Forelimb muscle (tissue), 1 donor: ENCODE results near the gene THEMIS2. TPM values are rescaled to one million over a fixed set of nuclear protein-coding genes. Genes with fewer than 3 reads are reported as not detected.
"Not testable (repeated sequence)": the region's sequence is repeated elsewhere in the genome, so short reads cannot be mapped to it uniquely, and the experiment has no call there.

Source experiments
- DNase-seq: peaks from one replicate; pipeline ENCODE4 v3.0.0-alpha.2; 2013; ENCODE audit warnings: low read depth
- polyA plus RNA-seq: library from polyadenylated mRNA; unstranded; fragments of 120-200 nt; gene quantifications from one replicate; pipeline ENCODE4 v1.2.1, GENCODE V29; 2013; ENCODE audit not compliant: insufficient read length

The THEMIS2 gene
- polyA plus RNA-seq, 1 donor = 2.0 TPM

DNA sequence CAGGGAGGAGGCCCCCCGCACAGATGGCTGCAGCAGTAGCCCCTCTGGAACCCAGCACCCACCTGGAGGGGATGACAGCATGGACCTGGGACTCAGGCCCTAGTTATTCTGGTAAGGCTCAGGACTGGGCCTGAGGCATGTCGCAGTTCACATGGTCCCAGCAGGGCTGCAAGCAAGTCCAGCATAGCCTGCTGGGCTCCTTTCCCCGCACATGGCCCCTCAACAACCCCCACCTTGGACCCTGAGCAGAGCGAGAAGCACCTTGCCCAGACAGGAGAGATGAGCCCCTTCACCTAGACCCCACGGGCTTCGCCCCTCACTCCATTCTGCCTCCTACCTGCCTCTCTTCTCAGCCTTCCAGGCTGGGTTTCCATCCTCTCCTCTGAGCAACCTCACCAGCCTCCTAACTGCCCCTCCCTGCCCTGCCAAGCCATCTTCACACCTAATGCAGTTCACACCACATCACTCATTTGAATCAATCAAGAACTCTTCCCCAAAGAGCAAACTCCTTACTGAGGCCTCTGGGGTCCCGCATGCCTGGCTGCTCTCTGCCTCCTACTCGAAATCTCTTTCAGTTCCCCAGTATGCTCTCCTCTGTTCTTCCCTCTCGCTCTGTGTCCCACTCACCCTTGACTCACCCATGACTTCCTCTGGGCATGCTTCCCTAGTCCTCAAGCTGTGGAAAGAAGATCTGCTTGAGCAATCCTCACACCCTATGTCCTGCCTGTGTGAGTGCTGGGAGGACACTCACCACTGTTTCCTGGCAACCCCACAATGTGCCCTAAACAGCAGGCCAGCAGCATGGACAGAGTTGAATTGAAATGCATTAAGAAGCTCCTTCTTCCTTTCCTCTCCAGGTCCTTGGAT, 9.4 kb upstream of the THEMIS2 start:
- DNase-seq = peak; percentile 60

DNA sequence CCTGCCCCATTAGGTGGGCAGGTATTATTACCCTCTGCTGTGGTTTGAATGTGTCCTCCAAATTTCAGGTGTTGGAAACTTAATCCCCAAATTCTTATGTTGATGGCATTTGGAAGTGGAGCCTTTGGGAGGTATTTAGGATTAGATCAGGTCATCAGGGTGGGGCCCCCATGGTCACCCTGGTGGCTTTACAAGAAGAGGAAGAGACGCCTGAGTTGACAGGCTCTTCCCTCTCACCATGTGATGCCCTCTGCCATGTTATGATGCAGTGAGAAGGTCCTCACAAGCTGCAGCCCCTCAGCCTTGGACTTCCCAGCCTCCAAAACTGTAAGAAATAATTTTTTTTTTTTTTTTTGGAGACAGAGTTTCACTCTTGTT, 8.8 kb upstream of the THEMIS2 start:
- no peak for DNase-seq

DNA sequence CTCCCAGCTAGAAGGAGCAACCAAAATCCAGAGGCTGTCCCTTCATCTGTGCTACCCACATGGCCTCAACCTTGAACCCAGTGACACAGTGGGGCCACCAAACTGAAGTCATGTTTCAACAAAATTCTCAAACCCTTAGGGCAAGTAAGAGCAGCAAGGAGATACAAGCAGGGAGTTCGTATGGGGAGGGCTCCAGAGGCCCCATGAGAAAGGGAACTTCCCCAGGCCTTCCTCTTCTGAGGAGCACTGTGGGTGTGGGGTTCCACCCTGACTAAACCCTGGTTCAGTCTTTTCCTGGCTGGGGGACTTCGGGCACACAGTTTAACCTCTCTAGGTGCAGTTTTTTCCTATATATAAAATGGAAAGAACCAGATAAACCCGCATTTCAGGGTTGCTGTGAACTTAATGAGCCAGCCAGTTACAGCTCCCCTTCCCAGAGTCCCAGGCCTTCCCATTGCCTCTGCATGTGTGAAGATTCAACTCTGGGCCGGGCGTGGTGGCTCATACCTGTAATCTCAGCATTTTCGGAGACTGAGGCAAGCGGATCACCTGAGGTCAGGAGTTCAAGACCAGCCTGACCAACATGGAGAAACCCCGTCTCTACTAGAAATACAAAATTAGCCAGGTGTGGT, 8.0 kb upstream of the THEMIS2 start:
- DNase-seq = no peak

DNA sequence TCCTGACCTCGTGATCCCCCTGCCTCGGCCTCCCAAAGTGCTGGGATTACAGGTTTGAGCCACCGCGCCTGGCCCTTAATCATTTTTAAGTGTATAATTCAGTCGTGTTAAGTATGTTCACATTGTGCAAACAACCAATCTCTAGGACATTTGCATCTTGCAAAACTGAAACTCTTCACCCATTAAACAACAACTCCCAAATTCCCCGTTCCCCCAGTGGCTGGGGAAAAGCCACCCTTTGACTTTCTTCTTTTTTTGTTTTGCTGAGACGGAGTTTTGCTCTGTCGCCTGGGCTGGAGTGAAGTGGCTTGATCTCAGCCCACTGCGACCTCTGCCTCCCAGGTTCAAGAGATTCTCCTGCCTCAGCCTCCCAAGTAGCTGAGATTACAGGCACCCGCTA, 6.5 kb upstream of the THEMIS2 start:
- DNase-seq = no peak

DNA sequence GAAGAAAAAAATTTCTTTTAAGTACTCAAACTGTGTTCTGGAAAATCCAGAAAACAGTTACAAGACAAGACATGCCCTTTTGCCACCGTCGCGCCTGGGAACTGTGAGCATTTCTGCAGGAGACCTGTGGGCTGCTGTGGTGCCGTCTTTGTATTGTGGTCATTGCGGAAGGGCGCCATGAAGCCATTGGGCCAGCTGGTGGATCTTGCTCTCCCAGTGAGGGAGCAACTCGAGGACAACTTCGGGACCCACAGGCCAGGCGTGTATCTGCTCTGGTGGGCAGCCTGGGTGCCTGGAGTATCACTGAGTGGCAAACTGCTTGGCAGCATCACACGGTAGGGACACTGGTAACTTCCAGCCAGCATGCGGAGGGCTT, 3.8 kb upstream of the THEMIS2 start:
- DNase-seq = no peak

DNA sequence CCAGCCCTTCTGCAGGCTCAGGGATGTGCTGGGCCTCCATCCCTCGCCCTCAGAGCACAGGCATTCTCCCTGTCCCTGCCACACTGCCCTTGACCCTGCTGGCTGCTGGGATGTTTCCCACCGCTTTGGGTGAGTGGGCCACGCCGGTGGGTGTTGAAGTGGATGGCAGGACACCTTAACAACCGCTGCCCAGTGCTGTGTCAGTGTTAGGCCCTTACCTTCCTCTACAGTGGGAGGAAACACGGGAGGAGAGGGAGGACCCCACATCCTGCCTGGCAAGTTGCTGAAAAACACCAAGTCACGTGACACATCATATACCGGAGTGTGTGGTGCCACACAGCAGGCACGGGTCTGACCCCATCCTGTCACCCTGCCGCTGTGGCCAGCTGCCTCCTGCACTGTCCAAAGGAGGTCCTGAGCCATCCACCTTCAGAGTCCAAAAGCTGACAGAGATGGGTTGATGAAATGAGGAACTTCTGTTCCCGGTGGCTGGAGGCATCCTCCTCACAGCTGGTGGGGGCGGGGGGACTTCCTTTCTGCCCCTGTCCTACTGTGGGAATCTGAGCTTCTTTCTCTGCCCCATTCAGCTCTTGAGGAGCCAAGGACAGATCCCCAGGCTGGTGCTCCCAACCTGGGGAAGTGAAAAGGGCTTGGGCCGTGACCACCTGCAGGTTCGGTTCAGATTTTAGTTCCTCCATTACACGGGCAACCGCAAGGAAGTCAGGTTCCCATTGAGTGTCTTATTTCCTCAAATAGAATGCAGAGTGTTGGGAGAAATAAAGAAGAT, 3.2 kb upstream of the THEMIS2 start:
- DNase-seq = no peak

DNA sequence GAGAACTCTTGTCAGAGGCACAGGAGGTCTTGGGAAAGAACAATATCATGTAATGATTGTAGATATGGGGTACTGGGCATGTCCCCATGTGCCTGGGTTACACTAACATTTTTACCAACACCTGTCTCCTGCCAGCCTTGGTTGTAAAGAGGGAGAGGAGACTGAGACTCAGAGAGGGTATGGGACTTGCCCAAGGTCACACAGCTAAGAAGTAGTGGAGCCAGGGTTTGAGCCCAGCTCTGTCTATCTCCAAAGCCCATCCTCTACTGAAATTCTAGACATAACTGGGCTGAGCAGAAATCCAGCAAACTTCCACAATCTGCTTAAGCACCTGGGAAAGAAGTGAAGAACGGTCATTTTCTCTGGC, 2.6 kb upstream of the THEMIS2 start:
- no peak for DNase-seq

DNA sequence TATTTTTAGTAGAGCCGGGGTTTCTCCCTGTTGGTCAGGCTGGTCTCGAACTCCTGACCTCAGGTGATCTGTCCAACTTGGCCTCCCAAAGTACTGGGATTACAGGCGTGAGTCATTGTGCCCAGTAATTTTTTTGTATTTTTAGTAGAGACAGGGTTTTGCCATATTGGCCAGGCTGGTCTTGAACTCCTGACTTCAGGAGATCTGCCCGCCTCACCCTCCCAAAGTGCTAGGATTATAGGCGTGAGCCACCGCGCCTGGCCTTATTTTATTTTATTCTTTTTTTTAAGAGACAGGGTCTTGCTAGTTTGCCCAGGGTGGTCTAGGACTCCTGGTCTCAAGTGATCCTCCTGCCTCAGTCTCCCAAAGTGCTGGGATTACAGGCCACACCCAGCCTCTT, 1.3 kb upstream of the THEMIS2 start:
- not testable (repeated sequence) for DNase-seq

DNA sequence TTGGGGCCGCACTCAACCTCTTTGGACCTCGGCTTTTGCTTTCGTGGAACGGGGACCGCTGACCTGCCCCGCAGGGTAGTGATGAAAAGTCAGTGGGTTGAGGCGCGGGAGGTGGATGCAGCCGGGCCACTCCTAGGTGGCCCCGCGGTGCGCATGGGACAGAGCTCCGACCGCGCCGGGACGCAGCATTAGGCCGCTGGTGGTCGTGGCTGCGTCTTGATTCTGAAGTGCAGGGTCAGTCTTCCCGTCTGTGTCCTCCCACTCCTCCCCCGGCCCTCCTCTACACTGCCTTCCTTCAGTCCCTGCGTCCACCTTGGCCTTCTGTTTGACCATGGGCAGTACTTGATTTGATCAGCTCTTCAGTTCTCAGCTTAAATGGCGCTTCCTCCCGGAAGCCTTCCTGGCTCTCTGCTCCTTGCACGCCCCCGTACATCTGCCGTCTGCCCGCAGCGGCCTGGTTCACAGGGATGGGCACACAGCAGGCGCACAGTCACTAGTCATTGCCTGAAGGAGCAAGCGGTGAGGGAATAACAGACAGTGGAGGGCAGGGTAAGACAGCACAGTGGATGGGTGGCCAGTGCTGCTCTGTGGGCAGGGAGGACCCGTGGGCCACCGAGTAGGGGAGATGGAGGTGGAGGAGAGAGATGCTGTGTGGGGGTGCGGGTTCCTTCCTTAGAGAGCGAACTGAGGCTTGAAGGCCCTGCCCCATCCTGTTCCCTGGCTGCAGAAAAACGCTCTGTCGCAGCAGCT, 633 bp downstream of the THEMIS2 start:
- no peak for DNase-seq

DNA sequence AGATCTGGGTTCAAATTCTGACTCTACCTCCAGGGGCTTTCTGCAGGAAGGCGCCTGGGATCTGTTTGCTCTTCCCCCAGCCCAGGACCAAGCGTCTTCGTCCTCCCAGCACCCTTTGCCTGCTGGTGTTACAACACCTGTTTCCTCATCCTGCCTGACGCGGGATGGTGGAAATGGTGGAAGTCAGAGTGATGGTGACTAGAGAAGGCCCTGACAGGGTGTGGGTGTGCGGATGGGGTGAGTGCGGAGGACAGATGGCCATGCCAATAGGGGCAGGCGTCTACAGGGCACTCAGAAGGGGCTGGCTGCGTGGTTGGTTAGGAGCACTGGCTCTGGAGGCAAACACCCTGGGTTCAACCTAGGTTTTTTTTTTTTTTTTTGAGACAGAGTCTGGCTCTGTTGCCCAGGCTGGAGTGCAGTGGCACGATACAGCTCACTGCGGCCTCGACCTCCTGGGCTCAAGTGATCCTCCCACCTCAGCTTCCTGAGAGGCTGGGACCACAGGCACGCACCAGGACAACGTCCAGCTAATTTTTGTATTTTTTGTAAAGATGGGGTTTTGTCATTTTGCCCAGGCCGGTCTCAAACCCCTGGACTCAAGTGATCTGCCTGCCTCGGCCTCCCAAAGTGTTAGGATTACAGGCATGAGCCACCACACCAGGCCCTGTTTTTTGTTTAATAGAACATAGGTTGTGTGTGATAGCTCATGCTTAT, 1.5 kb downstream of the THEMIS2 start:
- DNase-seq = no peak

DNA sequence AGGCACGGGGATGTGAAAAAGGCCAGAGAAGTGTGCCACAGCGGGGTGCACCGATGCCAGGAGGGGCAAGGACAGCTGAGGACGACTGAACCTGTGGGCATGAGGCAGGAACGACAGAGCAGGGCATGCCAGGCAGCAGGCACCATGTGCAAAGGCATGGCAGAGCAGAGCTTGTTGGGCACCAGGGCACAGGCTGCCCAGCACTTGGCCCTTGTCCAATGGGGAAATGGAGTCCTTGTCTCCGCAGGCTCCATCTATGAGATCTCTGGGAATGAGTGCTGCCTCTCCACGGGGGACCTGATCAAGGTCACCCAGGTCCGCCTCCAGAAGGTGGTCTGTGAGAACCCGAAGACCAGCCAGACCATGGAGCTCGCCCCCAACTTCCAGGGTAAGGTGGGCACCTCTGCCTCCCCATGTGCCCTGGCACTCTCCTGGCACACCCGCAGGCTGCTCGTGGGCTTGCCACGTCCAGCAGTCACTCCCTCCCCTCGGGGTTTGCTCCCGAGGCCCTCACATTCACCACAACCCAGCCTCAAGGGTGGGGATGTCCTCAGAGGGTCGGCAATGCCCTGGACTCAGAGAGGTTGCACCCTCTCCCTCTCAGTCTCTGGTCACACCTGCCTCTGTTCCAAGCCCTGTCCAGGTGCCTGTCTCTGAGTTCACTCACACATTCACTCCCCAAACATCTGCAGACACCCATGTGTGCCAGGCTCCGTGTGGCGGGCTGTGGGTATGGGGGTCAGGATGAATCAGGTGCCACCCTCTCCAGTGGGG, 4.2 kb downstream of the THEMIS2 start:
- no peak for DNase-seq

DNA sequence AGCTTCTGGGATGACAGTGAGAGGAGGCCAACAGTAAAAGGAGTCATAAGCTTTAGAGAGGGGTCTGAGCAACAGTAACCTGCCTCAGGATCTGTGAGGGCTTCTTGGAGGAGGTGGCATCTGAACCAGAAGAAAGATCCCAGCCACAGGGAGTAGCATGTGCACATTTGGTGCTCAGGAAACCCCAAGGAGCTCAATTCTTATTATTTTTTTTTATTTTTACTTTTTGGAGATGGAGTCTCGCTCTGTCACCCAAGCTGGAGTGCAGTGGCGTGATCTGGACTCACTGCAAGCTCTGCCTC, 4.7 kb downstream of the THEMIS2 start:
- no peak for DNase-seq

DNA sequence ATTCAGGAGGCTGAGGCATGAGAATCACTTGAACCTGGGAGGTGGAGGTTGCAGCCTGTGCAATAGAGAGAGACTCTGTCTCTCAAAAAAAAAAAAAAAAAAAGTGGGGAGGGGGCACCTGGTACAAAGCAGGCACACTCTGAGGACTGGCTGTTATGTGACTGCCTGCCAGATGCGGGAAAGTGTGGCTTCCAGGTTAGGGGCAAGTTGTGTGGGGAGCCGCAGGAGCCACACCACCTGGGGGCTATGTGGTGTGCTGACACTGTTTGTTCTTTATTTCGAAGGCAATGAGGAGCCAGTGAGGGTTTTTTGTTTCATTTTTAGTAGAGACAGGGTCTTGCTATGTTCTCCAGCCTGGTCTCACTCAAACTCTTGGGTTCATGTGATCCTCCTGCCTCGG, 5.7 kb downstream of the THEMIS2 start:
- DNase-seq = no peak

DNA sequence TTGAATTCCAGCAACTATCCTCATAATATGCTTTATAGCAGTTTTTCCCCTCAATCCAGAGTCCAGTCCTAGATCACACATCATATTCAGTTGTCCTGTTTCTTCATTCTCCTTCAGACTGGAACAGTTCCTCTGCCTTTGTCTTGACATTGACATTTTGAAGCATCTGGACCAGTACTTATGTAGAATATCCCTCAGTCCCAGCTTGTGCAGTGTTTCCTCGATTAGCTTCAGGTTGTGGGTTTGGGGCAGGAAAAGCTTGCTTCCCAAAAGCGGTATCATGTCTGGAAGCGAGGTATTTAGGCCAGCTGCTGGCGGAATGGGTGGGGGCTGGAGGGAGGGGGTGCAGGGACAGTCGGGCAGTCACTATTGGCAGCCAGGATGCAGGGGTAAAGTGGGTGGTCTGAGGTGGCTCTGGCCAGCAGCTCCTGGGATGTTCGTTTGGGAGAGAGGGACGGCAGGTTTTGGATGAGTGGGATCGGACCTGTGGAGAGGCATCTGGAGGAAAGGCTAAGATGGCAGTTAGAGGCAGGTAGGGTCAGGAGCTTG, 6.5 kb downstream of the THEMIS2 start:
- DNase-seq = no peak

DNA sequence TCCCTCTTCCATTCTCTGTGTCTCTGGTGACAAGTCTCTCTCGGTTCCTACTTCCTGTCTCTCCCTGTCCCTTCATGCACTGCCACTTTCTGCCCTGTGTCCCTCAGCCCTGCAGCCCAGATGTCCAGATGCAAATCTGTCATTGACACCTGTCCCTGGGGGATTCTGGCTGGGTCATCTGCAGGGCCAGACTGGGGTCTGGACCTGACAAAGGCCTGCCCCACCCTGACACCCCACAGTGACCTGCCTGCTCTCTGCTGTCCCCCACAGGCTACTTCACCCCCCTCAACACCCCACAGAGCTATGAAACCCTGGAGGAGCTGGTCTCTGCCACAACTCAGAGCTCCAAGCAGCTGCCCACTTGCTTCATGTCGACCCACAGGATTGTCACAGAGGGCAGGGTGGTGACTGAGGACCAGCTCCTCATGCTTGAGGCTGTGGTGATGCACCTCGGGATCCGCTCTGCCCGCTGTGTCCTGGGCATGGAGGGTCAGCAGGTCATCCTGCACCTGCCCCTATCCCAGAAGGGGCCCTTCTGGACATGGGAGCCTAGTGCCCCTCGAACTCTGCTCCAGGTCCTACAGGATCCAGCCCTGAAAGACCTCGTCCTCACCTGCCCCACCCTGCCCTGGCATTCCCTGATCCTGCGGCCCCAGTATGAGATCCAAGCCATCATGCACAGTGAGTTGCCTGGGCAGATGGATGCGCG, 7.2 kb downstream of the THEMIS2 start:
- DNase-seq = no peak

DNA sequence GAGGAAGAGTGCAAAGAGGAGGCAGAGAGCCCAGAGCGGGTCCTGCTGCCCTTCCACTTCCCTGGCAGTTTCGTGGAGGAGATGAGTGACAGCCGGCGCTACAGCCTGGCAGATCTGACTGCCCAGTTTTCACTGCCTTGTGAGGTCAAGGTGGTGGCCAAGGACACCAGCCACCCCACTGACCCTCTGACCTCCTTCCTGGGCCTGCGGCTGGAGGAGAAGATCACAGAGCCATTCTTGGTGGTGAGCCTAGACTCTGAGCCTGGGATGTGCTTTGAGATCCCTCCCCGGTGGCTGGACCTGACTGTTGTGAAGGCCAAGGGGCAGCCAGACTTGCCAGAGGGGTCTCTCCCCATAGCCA, 10.2 kb downstream of the THEMIS2 start:
- DNase-seq = no peak

DNA sequence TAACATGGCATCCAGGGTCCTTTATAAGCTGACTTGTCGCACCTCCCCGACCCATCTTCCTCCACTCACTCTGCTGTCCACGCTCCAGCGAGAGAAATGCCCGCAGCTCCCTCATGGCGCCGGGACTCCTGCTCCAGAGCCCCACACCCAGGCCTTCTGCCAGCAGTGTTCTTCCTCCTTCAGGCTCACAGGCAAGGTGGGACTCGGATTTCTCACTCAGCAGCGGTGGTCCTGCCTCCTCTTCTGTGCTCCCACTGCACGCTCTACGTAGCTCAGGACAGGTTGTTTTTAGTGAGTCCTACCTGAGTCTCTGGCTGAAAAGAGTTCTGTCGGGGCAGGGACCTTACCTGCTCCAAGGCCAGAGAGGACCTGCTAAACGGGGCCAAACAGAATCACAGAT, 11.2 kb downstream of the THEMIS2 start:
- no peak for DNase-seq

DNA sequence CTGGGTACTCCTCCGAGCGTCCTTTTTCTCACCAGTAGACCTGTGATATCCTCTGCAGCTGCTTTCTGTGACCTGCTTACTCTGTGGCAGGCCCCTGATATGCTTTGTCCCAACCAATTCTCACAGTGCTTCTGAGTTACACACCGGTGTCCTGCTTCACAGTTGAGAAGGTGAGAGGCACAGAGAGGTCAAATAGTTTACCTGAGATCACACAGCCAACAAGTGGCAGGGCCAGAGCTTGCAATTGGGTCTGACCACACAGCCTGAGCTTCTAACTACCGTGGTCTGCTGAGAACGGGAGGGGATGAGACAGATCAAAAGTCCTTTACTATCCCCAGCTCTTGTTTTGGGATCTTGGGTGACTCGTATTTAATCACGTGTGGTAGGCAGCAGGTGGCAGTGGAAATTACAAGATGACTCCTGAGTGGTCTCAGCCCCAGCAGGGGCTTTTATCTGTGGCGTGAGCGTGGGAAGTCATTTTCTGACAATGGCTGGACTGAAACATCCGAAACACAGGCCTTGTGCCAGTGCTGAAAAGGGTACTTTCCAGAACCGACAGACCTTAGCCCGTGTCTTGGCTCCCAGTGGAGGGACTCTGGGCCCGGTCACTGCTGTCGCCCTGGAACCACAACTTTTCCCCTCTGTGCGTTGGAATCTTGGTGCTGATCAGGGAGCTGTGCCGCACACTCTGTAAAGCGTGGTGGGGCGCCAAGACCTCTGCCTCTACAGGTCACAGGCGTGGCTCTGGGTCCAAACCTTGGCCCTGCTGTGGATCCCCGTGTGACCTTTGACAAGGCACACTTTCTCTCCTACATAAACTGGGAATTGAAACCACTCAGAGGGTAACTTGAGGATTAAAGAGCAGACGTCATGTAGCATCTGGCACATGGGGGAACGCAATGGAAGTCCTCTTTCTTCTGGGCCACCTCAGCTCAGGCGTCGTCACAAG, 11.9 kb downstream of the THEMIS2 start:
- DNase-seq = no peak

DNA sequence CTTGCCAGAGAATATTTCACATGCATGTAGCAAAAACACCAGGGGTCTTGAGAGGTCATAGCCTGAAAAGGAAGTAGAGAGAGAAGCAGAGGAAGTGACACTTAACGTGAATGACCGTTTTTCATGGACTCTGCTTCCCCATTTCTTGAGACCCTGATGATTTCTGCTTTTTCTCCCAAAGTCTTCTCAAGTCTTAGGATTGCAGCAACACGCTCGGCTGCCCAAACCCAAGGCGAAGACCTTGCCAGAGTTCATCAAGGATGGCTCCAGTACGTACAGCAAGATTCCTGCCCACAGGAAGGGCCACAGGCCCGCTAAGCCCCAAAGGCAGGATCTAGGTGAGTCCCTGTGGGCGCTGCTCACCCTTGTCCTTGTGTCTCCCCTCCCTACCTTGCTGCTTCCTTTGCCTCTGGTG, 12.8 kb downstream of the THEMIS2 start:
- no peak for DNase-seq
